Measurements from ENCODE around the gene CHMP5.

The CHMP5 gene

DNA sequence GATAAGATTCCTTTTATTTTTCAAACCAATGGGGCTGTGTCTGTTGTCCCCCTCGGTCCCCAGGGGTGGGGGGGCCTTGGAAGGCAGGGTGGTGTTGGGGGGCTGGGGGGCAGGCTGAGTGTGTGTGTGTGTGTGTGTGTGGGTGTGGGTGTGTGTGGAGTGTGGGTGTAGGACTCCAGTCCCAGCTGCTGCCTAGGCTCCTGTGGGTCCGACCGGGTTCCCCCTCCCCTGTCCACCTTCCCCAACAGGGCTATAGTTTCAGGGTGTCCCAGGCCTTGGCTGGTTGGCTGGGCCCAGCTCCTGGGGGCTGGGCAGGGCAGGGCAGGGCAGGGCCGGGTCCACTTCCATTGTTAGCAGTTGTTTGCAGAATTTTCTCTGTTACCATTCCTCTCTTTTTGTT, 23.4 kb downstream of the CHMP5 start:
- TF ChIP-seq TAF1 (IDR thresholded peaks at IDR 0.05; ENCODE audit: borderline replicate concordance, low read depth, low read length) (no peak), POLR2AphosphoS5 (IDR thresholded peaks at IDR 0.05; ENCODE audit: low read depth, low read length) (no peak), POLR2A (IDR thresholded peaks at IDR 0.05; ENCODE audit: low read depth, low read length) (no peak)
- FAIRE-seq = no peak
- no peak for DNase-seq (ENCODE audit: insufficient read length)

- TF ChIP-seq POLR2A (IDR thresholded peaks at IDR 0.05; ENCODE audit: low read depth, low read length) (no peak), TAF1 (IDR thresholded peaks at IDR 0.05; ENCODE audit: borderline replicate concordance, low read depth, low read length) (no peak), POLR2AphosphoS5 (IDR thresholded peaks at IDR 0.05; ENCODE audit: low read depth, low read length) (no peak)
- DNase-seq (ENCODE audit: insufficient read length) (no peak), FAIRE-seq (no peak)
Observed at GRCh38 chr9:33288828-33289483, 24.1 kb downstream of the CHMP5 start.

- TF ChIP-seq POLR2A (IDR thresholded peaks at IDR 0.05; ENCODE audit: low read depth, low read length) (no peak), POLR2AphosphoS5 (IDR thresholded peaks at IDR 0.05; ENCODE audit: low read depth, low read length) (no peak), TAF1 (IDR thresholded peaks at IDR 0.05; ENCODE audit: borderline replicate concordance, low read depth, low read length) (no peak)
- FAIRE-seq (peak; percentile 27), DNase-seq (ENCODE audit: insufficient read length) (peak; percentile 28)
Observed at GRCh38 chr9:33289496-33289895, 24.6 kb downstream of the CHMP5 start.

- TF ChIP-seq POLR2A (IDR thresholded peaks at IDR 0.05; ENCODE audit: low read depth, low read length) (no peak), POLR2AphosphoS5 (IDR thresholded peaks at IDR 0.05; ENCODE audit: low read depth, low read length) (no peak), TAF1 (IDR thresholded peaks at IDR 0.05; ENCODE audit: borderline replicate concordance, low read depth, low read length) (no peak)
- no peak for DNase-seq (ENCODE audit: insufficient read length)
- no peak for FAIRE-seq
Observed at GRCh38 chr9:33289936-33290246, 25.0 kb downstream of the CHMP5 start.

GRCh38 chr9:33290247-33291030, 25.6 kb downstream of the CHMP5 start, which contains the start of gene NFX1:
Gene NFX1, plus strand, starts transcription at chr9:33290516. Its CDS starts 57 bp downstream, at chr9:33290573.
- peak; percentile 89 for DNase-seq (ENCODE audit: insufficient read length)
- peak; percentile 99 for FAIRE-seq
- peak; percentile 94 for TF ChIP-seq POLR2A (IDR thresholded peaks at IDR 0.05; ENCODE audit: low read depth, low read length)
- TF ChIP-seq TAF1 (IDR thresholded peaks at IDR 0.05; ENCODE audit: borderline replicate concordance, low read depth, low read length) = peak; percentile 48; the same call in 1 of the 2 replicates
- peak; percentile 97 for TF ChIP-seq POLR2AphosphoS5 (IDR thresholded peaks at IDR 0.05; ENCODE audit: low read depth, low read length)

DNA sequence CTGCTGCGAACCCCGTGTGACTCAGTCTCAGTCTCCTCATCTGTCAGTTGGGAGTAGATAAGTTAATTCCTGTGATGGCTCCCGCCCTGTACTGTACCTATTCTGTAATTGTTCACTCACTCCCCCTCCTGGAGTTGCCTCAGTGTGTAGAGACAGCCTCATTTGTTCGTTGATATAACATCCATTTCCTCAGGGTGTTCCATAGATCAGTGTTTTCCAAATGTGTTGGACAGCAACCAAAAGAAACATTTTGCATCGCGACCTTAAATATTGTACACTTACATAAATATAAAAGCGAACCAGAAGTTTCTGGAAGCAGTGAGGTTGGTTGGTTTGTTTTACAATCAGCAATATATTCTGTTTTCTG, 26.2 kb downstream of the CHMP5 start:
- no peak for DNase-seq (ENCODE audit: insufficient read length)
- TF ChIP-seq TAF1 (IDR thresholded peaks at IDR 0.05; ENCODE audit: borderline replicate concordance, low read depth, low read length) = no peak
- no peak for TF ChIP-seq POLR2AphosphoS5 (IDR thresholded peaks at IDR 0.05; ENCODE audit: low read depth, low read length)
- TF ChIP-seq POLR2A (IDR thresholded peaks at IDR 0.05; ENCODE audit: low read depth, low read length) = no peak
- peak; percentile 42 for FAIRE-seq

DNA sequence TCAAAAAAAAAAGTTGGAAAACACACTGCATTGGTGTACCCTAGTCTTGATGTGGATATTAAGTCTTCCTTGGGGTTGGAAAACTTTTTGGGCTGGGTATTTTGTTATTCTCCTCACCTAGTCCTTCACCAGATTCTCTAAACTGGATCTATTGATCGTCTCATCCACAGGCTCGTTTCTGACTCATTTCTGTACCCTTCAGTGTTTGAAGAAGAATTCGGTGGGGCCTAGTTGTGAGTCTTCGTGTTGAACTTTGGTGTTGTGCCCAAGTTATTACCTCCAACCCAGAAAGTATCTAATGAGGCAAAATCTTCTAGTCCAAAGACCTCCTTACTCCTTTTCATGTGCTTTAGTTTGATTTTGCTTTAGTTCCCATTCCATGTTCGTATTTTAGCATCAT, 27.1 kb downstream of the CHMP5 start:
- DNase-seq (ENCODE audit: insufficient read length) = no peak
- no peak for FAIRE-seq
- no peak for TF ChIP-seq TAF1 (IDR thresholded peaks at IDR 0.05; ENCODE audit: borderline replicate concordance, low read depth, low read length)
- no peak; the same call in 1 of the 2 replicates for TF ChIP-seq POLR2AphosphoS5 (IDR thresholded peaks at IDR 0.05; ENCODE audit: low read depth, low read length)
- no peak for TF ChIP-seq POLR2A (IDR thresholded peaks at IDR 0.05; ENCODE audit: low read depth, low read length)

- FAIRE-seq = no peak
- no peak for TF ChIP-seq POLR2A (IDR thresholded peaks at IDR 0.05; ENCODE audit: low read depth, low read length)
- TF ChIP-seq TAF1 (IDR thresholded peaks at IDR 0.05; ENCODE audit: borderline replicate concordance, low read depth, low read length) = no peak
Observed at GRCh38 chr9:33293782-33294181, 28.9 kb downstream of the CHMP5 start.

DNA sequence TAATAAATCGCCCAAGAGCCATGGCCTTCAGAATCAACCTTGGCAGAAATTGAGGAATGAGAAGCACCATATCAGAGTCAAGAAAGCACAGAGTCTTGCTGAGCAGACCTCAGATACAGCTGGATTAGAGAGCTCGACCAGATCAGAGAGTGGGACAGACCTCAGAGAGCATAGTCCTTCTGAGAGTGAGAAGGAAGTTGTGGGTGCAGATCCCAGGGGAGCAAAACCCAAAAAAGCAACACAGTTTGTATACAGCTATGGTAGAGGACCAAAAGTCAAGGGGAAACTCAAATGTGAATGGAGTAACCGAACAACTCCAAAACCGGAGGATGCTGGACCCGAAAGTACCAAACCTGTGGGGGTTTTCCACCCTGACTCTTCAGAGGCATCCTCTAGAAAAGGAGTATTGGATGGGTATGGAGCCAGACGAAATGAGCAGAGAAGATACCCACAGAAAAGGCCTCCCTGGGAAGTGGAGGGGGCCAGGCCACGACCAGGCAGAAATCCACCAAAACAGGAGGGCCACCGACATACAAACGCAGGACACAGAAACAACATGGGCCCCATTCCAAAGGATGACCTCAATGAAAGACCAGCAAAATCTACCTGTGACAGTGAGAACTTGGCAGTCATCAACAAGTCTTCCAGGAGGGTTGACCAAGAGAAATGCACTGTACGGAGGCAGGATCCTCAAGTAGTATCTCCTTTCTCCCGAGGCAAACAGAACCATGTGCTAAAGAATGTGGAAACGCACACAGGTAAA, 30.0 kb downstream of the CHMP5 start:
- DNase-seq (ENCODE audit: insufficient read length) = no peak
- FAIRE-seq = peak; percentile 24
- TF ChIP-seq POLR2A (IDR thresholded peaks at IDR 0.05; ENCODE audit: low read depth, low read length) = no peak
- no peak for TF ChIP-seq POLR2AphosphoS5 (IDR thresholded peaks at IDR 0.05; ENCODE audit: low read depth, low read length)
- TF ChIP-seq TAF1 (IDR thresholded peaks at IDR 0.05; ENCODE audit: borderline replicate concordance, low read depth, low read length) = no peak

More at GRCh38 chr9:33293782-33294181, 28.9 kb downstream of the CHMP5 start:
- DNase-seq (ENCODE audit: insufficient read length) = no peak

DNA sequence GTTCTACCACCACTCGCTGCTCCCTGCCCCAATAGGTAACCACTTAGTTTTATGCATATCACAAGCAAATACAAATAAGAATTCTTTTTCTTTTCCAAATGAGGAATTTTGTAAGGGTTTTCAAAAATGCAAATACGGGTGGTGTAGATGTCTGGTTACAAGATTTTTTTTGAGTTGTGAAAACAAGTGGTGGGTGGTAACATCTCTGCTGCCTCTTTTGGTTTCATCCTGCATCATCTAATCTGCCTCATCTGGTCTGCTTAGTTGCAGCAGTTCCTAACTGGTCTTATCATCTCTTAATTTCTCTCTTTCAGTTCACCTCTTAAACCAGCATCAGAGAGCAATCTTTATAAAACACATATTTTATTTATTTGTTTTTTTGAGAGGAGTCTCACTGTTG, 30.7 kb downstream of the CHMP5 start:
- peak; percentile 85 for FAIRE-seq
- TF ChIP-seq TAF1 (IDR thresholded peaks at IDR 0.05; ENCODE audit: borderline replicate concordance, low read depth, low read length) (no peak), POLR2A (IDR thresholded peaks at IDR 0.05; ENCODE audit: low read depth, low read length) (no peak), POLR2AphosphoS5 (IDR thresholded peaks at IDR 0.05; ENCODE audit: low read depth, low read length) (no peak)
- DNase-seq (ENCODE audit: insufficient read length) = no peak

- FAIRE-seq (peak; percentile 95), DNase-seq (ENCODE audit: insufficient read length) (peak; percentile 19)
Observed at GRCh38 chr9:33297432-33297831, 32.6 kb downstream of the CHMP5 start.

More at GRCh38 chr9:33297432-33297831, 32.6 kb downstream of the CHMP5 start:
- TF ChIP-seq POLR2AphosphoS5 (IDR thresholded peaks at IDR 0.05; ENCODE audit: low read depth, low read length) = no peak
- TF ChIP-seq POLR2A (IDR thresholded peaks at IDR 0.05; ENCODE audit: low read depth, low read length) = no peak
- no peak for TF ChIP-seq TAF1 (IDR thresholded peaks at IDR 0.05; ENCODE audit: borderline replicate concordance, low read depth, low read length)
